ENCODE measurements around the gene ATG9B.
"Not testable (repeated sequence)": the region's sequence is repeated elsewhere in the genome, so short reads cannot be mapped to it uniquely, and the experiment has no call there.

Gene ATG9B

GRCh38 chr7:151045262-151045661 is 21.0 kb upstream of the ATG9B start:
- DNase-seq (ENCODE audit: low read depth), result no peak
- H3K4me3 ChIP-seq (ENCODE audit: low read length), result no peak overlapping the region
- TF ChIP-seq CTCF (conservative IDR thresholded peaks at IDR 0.05; ENCODE audit: low read length), result no peak

GRCh38 chr7:151043959-151044358 is 19.7 kb upstream of the ATG9B start:
- TF ChIP-seq CTCF (conservative IDR thresholded peaks at IDR 0.05; ENCODE audit: low read length), result no peak
- H3K4me3 ChIP-seq (ENCODE audit: low read length), result no peak overlapping the region
- DNase-seq (ENCODE audit: low read depth), result no peak

GRCh38 chr7:151043449-151043848 is 19.2 kb upstream of the ATG9B start:
- H3K4me3 ChIP-seq (ENCODE audit: low read length); DNase-seq (ENCODE audit: low read depth): not testable (repeated sequence)

- no peak overlapping the region for H3K4me3 ChIP-seq (ENCODE audit: low read length)
- DNase-seq (ENCODE audit: low read depth), result no peak
- TF ChIP-seq CTCF (conservative IDR thresholded peaks at IDR 0.05; ENCODE audit: low read length), result no peak
These were observed 16.5 kb upstream of the ATG9B start for GRCh38 chr7:151040616-151041375.

GRCh38 chr7:151039850-151040548 is 15.7 kb upstream of the ATG9B start:
- no peak for DNase-seq (ENCODE audit: low read depth)
- no peak for TF ChIP-seq CTCF (conservative IDR thresholded peaks at IDR 0.05; ENCODE audit: low read length)
- no peak overlapping the region for H3K4me3 ChIP-seq (ENCODE audit: low read length)

GRCh38 chr7:151038951-151039849 is 14.9 kb upstream of the ATG9B start:
- DNase-seq (ENCODE audit: low read depth), result peak; percentile 79
- TF ChIP-seq CTCF (conservative IDR thresholded peaks at IDR 0.05; ENCODE audit: low read length), result no peak
- no peak overlapping the region for H3K4me3 ChIP-seq (ENCODE audit: low read length)

- no peak for TF ChIP-seq CTCF (conservative IDR thresholded peaks at IDR 0.05; ENCODE audit: low read length)
- no peak for DNase-seq (ENCODE audit: low read depth)
- no peak overlapping the region for H3K4me3 ChIP-seq (ENCODE audit: low read length)
These were observed 11.6 kb upstream of the ATG9B start for GRCh38 chr7:151035902-151036301.
